ENCODE measurements around the gene NRG2. TPM values are rescaled to one million over a fixed set of nuclear protein-coding genes. Genes with fewer than 3 reads are reported as not detected.

Gene NRG2
- total and polyA plus RNA-seq, 2 of the 8 experiments (the other 6 are each of a cell fraction or from before 2014, with no cell fraction given) = 0.27 to 0.54 TPM

DNA sequence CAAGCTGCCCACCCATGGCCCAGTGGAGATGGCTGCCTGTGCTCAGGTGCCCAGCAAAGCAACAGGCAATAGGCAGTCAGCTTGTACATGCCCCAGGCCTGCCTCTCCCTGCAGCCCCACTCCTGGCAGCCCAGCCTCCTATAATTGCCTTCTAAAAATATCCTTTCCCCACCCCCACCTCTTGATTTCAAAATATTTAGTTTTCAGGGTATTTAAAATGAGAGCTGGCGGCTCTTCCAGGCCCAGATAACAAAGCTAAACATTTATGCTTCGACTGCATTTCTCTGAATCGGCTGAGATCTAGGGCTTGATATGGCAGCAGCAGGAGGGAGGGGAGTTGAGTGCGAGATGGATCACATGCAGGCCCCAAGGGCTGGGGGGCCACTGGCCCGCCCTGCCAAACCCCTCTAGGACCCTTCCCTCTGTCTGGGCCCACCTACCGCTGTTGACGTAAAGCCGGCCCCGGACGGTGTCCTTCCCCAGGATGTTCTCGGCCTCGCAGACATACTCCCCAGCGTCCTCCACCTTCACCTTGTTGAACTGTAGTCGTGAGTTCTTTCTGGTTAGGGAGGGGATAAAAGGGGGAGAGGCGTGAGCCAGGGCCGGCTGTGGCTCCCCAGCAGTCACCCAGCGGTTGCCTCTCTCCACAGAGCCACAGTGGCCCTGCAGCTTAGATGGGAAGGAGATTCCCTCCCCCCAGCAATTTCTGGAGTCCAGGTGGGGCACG is 162.5 kb downstream of the NRG2 start (continued):
- TF ChIP-seq JUN (IDR thresholded peaks at IDR 0.05; ENCODE audit: low read depth, low read length) = no peak
- TF ChIP-seq KDM4A (IDR thresholded peaks at IDR 0.05; ENCODE audit: low read depth, low read length, severe bottlenecking) = no peak

Measured in H1 (cell line).